K562 treated with DMSO at 1 percent for 48 hours (cell line): ENCODE measurements around the gene CYP2J2. TPM values are rescaled to one million over a fixed set of nuclear protein-coding genes. Genes with fewer than 3 reads are reported as not detected.

ENCODE experiments used
- total RNA-seq: library from RNA; unstranded; fragments of 300-600 nt; gene quantifications from 2 replicates; pipeline ENCODE4 v1.2.3, GENCODE V29; 2022; ENCODE audit warnings: low replicate concordance; ENCODE audit errors: extremely low read depth

The CYP2J2 gene
- not detected in 2 replicates for total RNA-seq

GRCh38 chr1:59926381-59927123 is at the start of gene CYP2J2:
Gene CYP2J2, minus strand, starts transcription at chr1:59926773. Its CDS starts 27 bp downstream, at chr1:59926746.

Other genes starting within 250 kb of the CYP2J2 start
- not detected in 2 replicates for gene HOOK1, start 111.8 kb downstream of the CYP2J2 start, total RNA-seq
- gene C1orf87, start 147.0 kb upstream of the CYP2J2 start, total RNA-seq = not detected in 2 replicates